Measurements from ENCODE around the gene DAZAP1.
A peak's percentile ranks its signal among the peaks of the same experiment; 100 is the strongest.

The DAZAP1 gene

DNA sequence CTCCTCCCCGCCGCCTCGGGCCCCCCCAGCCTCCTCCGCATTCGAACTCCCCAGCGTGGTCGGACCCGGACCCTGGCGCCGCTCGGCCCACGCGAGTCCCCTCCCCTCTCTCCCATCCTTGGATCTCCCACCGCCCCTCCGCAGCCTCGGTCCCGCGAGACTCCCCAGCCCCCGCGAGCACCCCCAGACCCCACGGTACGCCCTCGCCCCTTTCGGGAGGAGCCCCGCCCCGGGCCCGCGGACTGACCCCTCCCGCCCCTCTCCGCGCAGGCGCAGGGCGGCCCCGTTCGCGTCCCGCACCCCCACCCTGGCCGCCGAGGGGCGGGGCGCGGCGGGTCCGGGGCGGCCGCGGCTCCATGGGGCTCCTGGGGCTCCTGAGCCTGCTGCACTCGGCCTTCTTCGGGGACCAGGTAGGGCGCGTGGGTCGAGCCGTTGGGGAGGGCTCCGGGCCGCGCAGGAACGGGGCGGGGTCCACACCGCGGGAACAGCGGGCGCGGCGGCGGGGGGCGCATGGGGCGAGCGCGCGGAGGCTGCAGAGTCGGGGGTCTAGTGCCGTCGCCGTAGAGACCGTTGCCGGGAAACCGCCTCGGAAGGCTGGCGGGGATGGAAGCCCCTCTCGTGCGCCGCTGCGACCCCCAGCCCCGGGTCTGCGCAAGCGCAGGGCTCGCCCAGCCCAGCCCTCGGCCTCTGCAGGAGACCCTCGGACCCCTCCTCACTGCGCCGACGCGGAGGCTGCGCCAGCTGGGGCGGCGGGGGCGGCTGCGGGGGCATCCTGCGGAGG is 38.7 kb downstream of the DAZAP1 start:
- DNase-seq, result peak; percentile 29

DNA sequence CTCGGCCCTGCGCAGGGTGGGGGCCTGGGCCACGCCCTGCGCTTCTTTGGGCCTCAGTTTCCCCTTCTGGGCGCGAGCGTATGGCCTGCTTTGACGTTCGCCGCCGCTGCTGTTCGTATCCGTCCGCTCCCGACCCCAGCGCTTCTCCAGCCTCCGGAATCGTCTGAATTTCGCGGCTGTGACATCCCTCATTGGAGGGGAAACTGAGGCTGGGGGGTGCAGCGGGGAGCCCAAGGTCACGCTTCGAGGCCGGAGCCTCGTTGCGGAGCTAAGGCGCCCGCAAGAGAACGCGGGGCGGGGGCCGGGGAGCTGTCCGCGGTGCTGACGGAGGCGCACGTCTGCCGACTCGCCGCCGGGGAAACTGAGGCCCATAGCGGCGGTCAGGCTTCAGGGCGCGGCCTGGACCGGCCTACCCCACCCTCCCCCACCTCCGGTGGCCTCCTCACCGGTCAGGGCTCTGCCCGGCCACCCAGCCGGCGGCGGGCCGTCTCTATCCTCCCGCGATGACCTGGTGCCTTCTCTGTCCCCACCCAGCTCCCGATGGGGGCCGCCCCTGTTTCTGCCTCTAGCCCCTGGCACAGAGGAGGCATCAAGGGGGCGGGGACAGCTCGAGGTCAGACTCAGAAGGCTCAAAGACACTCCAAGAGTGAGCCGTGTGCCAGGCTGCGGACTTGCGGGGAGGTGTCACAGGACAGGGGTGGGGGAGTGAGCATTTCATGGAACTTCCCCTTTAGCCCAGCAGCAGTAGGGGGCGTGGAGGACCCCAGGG is 39.5 kb downstream of the DAZAP1 start:
- no peak for DNase-seq

GRCh38 chr19:1447504-1447903 is 40.1 kb downstream of the DAZAP1 start:
- DNase-seq, result no peak

DNA sequence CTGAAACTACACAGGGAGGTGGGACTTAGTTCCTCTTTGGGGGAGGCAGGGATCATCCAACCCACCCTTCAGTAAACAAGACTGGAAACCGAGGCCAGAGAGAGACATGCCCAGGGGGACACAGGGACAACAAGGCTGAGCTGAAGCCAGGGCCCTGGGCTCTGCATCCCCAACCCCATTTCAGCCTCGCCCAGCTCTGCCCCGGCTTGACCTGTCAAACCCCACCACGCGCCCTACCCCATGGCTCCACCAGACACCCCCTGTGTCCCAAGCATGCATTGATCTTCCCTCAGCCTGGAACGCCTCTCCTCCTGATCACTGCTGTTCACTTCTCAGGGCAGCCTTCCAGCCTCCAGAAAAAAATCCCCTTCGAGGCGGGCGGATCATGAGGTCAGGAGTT is 40.6 kb downstream of the DAZAP1 start:
- no peak for DNase-seq

DNA sequence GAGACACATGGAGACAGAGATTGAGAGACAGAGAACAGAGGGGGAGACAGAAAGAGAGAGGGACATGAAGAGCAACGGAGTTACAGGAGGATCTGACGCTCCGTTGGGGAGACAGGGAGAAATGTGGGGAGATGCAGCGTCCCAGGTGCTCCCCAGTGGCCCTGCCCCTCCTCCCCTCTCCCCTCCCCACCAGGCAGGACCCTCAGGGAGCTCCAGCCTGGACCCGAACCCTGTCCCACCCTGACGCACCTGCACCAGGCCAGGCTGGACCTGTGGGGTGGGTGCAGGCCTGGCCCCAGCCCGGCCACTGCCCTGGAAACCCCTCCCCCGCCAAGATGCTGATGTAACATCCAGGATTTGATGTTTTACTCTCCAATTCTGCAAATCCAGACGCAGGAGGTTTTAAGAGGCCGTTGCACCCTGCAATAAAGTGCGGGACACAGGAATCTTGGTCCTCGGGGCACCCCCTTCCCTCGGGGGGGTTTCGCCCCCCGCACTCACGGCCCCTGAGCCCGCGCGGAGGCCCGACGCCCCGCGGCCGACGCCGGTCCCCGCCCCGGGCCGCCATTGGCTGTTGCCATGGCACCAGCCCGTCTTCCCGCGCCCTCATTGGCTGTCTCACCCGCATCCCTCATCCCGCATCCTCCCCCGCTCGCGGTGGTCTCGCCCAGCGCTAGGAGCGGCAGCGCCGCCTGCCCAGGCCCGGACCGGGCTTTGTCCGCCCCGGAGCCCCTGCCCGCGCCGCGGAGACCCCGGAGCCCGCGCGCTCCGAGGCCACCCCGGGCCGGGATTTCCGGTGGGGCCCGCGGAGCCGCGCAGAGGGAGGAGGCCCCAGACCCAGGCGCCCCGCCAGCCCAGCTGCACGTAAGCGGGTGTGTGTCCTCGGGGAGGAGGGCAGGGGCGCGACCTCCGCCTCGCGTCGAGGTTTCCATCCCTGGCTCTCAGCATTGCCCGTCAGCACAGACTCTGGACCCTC is 42.4 kb downstream of the DAZAP1 start, which contains the start of gene APC2:
Gene APC2 (plus strand): TSS at position 655 of the 976 bp plus-strand sequence. CDS start 2,881 bp downstream, outside the sequence.
- peak; percentile 26 for DNase-seq

DNA sequence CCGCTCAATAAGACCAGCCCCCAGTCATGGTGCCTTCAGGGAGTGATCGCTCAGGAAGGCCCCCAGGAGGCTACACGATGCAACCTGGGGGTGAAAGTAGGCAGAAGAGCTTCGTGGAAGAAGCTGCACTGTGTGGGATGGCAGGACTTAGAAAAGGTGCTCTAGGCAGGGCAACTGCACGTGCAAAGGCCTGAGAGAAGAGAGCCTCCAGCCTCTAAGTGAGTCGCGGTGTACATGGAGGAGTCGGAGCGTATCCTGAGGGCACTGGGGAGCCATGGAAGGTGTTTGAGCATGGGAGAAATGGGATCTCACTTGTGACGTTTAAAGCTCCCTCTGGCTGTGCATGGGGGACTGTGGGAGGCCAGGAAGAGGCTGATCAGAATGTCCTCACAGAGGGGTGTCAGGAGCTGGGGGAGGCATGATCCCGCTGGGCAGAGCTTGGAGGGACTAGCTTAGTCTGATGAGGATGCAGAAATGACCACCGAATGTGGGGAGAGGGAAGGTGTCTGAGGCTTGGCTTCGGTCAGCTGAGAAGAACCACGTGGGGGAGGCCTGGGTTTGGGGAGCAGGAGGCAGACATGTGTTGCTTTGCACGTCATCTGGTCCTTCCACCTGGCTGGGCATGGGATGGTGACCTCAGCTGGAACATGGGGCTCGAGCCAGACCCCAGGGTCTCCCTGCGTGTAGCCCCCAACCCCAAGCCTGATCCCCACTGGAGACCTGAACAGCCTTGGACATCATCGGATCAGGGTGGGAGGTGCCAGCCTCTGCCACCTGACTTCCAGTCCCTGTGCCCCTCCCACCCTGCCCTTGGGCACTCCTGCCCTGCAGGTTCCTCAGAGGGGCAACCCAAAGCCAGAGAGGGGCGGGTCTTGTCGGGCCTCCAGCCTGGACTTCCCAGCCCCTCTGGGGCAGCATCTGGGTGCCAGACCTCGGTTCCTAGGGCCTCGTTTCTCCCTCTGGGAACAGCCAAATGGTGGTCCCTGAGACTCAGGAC is 43.6 kb downstream of the DAZAP1 start:
- DNase-seq, result no peak

GRCh38 chr19:1451916-1452801 is 44.8 kb downstream of the DAZAP1 start:
- DNase-seq, result no peak

DNA sequence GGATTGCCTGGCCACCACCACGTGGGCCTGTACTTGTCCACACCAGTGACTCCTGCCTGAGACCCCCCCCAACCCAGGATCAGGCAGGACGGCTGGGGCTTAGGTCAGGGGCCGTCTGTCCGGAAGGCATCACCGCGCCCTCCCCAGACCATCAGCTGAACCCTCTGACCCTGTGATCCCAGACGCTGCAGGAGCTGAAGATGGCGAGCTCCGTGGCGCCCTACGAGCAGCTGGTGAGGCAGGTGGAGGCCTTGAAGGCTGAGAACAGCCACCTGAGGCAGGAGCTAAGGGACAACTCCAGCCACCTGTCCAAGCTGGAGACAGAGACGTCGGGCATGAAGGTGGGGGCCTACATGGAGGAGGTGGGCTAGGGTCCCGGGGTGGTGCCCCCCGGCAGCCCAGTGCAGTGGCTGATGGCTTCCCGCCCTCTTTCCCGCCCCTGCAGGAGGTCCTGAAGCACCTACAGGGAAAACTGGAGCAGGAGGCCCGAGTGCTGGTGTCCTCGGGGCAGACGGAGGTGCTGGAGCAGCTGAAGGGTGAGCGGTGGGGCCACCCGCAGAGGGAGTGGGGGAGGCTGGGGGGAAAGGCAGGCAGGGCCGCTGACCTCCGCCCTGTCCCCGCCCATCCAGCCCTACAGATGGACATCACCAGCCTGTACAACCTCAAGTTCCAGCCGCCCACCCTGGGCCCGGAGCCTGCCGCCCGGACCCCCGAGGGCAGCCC is 45.6 kb downstream of the DAZAP1 start:
- no peak for DNase-seq

DNA sequence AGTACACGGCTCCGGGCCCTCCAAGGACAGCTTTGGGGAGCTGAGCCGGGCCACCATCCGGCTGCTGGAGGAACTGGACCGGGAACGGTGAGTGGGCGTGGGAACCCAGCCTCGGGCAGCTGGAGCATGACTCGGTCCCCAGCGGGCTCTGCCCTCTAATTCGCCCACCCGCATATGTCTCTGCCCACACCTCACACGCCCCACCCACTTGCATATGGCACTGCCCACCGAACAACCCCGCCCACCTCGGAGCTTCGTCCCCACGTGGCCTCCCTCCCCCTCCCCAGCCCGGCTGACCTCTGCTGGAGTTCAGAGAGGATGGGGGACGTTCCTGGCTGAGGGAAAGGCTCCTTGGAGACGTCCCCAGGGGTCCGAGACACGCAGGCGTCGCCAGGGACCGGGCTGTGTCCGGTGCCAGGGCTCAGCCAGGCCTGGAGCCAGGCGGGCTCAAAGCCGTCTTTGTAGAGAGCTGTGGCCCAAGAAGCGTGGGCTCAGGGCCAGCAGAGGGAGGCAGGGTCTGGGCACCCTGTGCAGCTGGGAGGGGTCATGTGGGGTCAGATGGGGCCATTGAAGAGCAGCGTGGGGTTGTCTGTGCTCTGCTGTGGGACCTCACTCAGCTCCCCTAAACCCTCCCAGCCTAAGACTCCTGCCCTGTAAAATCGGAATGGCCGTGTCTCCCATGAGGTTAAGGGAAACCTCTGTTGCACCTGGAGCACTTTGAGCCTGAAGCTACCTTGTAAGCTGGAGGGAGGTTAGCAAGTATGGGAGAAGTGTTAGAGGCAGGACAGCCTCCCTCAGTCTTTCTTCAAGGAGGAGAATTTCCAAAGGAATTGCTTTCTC is 46.4 kb downstream of the DAZAP1 start:
- peak; percentile 56 for DNase-seq

- DNase-seq, result no peak
Observed at GRCh38 chr19:1455002-1455335, 47.6 kb downstream of the DAZAP1 start.

DNA sequence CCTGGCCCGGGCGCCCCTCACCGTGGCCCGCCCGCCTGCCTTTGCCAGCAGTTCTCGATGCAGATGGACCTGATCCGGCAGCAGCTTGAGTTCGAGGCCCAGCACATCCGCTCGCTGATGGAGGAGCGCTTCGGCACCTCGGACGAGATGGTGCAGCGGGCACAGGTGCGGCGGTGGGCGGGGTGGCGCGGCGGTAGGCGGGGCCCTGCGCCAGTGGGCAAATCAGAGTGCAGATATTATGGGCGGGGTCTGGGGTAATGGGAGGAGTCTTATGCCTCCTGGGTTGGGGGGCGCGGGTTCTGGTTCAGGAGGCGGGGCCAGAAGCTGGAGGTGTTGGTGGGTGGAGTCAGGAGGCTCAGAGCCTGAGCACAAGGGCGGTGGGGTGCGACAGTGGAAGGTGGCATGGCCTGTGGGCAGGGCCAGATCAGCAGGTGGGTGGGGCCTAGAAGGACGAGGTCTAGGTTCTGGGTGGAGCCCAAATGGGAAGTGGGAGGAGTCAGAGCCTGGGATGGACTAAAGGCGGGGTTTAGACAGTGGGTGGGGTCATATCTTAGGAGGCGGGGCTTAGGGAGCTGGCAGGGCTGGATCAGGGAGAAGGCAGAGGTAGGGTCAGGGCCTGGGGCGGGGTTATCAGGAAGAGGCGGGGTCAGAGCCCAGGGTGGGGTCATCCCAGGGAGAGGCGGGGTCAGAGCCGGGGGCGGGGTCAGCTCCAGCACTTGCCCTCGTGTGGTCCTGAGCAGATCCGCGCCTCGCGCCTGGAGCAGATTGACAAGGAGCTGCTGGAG is 48.1 kb downstream of the DAZAP1 start:
- peak; percentile 73 for DNase-seq

DNA sequence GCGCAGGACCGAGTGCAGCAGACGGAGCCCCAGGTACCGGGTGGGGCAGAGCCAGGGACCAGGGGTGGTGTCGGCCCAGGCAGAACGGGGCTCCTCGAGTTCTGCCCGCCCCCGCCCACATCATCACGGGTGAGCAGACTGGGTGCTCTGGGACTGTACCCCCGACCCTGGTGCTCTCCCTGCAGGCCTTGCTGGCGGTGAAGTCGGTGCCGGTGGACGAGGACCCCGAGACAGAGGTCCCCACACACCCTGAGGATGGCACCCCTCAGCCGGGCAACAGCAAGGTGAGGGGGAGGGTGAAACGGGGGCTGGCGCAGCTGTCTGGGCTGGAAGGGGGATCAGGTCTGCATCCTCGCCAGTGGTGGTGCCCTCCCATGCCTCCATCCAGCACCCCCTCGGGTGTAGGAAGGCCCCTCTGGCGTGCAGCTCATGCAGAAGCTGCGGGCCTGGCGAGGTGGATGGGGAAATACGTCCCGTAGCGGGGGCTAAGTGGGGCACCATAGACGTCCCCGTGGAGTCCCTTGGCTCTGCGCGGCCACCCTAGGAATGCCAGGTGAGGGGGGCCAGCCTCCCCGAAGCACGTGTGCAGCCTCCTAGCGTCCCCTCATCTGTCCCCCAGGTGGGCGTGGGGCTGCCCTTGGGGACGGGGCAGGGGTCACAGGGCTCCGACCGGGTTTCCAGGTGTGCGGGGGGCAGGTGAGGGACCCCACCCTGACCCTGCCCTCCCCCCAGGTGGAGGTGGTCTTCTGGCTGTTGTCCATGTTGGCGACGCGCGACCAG is 48.9 kb downstream of the DAZAP1 start:
- DNase-seq, result no peak

GRCh38 chr19:1457031-1457739 is 49.8 kb downstream of the DAZAP1 start:
- peak; percentile 44 for DNase-seq

DNA sequence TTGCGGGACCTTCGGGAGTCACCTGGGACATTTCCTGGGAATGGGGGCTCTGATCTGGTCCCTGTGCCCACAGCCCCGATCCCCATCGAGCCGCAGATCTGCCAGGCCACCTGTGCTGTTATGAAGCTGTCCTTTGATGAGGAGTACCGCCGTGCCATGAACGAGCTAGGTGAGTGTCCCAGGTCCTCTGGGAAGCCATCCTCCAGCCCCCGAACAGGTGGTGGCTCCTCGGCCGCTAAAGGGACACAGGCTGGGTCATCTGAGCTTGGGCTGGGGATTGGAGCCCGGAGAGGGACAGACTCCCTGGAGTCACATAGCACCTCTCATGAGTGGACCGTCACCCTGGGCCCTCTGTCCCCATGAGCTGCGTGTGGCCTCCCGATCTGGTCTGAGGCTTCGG is 50.5 kb downstream of the DAZAP1 start:
- DNase-seq, result no peak

GRCh38 chr19:1459479-1459878 is 52.1 kb downstream of the DAZAP1 start:
- DNase-seq, result no peak
